Aorta (tissue), 5 donors: ENCODE results near the gene PARD6G. TPM values are rescaled to one million over a fixed set of nuclear protein-coding genes. Genes with fewer than 3 reads are reported as not detected.
"Not testable (repeated sequence)": the region's sequence is repeated elsewhere in the genome, so short reads cannot be mapped to it uniquely, and the experiment has no call there.

ENCODE experiments used
- ATAC-seq: fragments of 200-7000 bp; cut with Tn5 transposase; one replicate; pipeline ENCODE4 v1.9.1; 2022; ENCODE audit warnings: moderate library complexity; ENCODE audit not compliant: low FRiP score
- DNase-seq, 2 donors: peaks; one replicate each; pipeline ENCODE4 v3.0.0-alpha.2; 2020
- H3K27ac ChIP-seq, 2 donors: one replicate each; pipeline ENCODE4 v1.5.1; 2013; ENCODE audit warnings: low read length in 2 of 2, mild to moderate bottlenecking in 2 of 2, moderate library complexity in 2 of 2, control low read depth in 1 of 2, inconsistent platforms in 1 of 2, low read depth in 1 of 2
- H3K27me3 ChIP-seq, 2 donors: one replicate each; pipeline ENCODE4 v1.6.1; 2013; ENCODE audit warnings: control low read depth in 1 of 2, low read length in 1 of 2, mild to moderate bottlenecking in 1 of 2, moderate library complexity in 1 of 2; ENCODE audit not compliant: insufficient read depth in 2 of 2, control insufficient read depth in 1 of 2
- H3K36me3 ChIP-seq, 2 donors: one replicate each; pipeline ENCODE4 v1.6.1; 2013; ENCODE audit warnings: control low read depth in 1 of 2, low read length in 1 of 2, mild to moderate bottlenecking in 1 of 2; ENCODE audit not compliant: insufficient read depth in 2 of 2, control insufficient read depth in 1 of 2
- H3K4me1 ChIP-seq, 2 donors: one replicate each; pipeline ENCODE4 v1.6.1; 2013; ENCODE audit warnings: low read length in 2 of 2, control low read depth in 1 of 2, mild to moderate bottlenecking in 1 of 2, moderate library complexity in 1 of 2; ENCODE audit not compliant: insufficient read depth in 2 of 2, control insufficient read depth in 1 of 2
- H3K4me3 ChIP-seq, 2 donors: one replicate each; pipeline ENCODE4 v1.5.1; 2013; ENCODE audit warnings: low read length in 2 of 2, control low read depth in 1 of 2, mild to moderate bottlenecking in 1 of 2
- H3K9me3 ChIP-seq: one replicate; pipeline ENCODE4 v1.6.1; 2013; ENCODE audit warnings: mild to moderate bottlenecking, low read length; ENCODE audit not compliant: control insufficient read depth
- WGBS, 2 donors: extraction: QIAGEN DNeasy Blood & Tissue Kit; methylation state at CpG; one replicate each; pipeline ENCODE4 v1.1.7; 2013; 5-methylcytosine and 5-hydroxymethylcytosine counted together
- intact Hi-C, 2 donors: fragments of 100-400 bp; cut with DNase I; formaldehyde crosslinking; loops; one replicate each; pipeline versions ENCODE4 v1.14.2 to v1.15.0; 2022
- long read RNA-seq, 2 donors: library from polyadenylated mRNA; unstranded; transcript quantifications; one replicate each; pipeline ENCODE4 v2.0.0, GENCODE V29; 2020 to 2021
- polyA plus RNA-seq, 2 donors: library from polyadenylated mRNA; stranded (reverse); fragments of 200-250 nt; gene quantifications; one replicate each; pipeline ENCODE4 v1.2.3, GENCODE V29; 2013
- total RNA-seq, 2 donors: library from RNA; stranded (reverse); fragmentation: NEBNext Ultra II Directional; extraction: Animal tissue kit (Norgen Biotek cat#: 25700); gene quantifications; one replicate each; pipeline ENCODE4 v1.2.1, GENCODE V29; 2021
- donor health status: healthy with polysubstance abuse.
- donor health status: Bipolar disorder and iron deficiency.
- donor health status: DM: no; HTN: no; CAD: no.
- donor health status: DM: no; HTN: no; CAD: no.
- donor health status: DM: yes; HTN: yes; CAD: no.

PARD6G gene
- total RNA-seq (1 to 10 TPM; 3.8 to 4.1 TPM), polyA plus RNA-seq (1 to 10 TPM in 1 of 2 donors, under 1 TPM in 1; 0.38 to 1.8 TPM)
- long read RNA-seq, donor 1, partial matches to known transcripts, result 0 of 2 reads
- long read RNA-seq, donor 1, other reads (novel, unspliced or antisense), result 2 of 2 reads
- long read RNA-seq, donor 2, result 0 reads

DNA sequence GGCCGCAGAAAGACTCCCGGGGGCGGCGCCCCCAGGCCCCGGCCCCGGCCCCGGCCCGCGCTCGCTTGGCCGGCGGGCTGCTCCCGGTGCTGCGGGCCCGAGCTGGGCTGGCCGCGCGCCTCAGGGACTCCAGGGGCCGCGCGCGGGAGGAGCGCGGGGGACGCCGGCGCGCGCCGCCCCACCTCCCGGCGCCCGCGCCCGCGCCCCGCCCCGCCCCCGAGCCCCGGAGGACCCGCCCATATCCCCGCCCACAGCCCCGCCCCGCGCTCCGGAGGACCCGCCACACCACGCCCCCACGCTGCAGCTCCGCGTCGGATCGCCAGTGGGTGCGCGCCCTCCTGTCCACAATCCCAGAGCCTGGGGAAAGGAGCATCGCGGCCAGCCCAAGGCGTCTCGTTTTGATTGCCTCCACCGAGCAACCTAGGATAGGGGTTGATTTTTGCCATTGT is at the start of gene PARD6G:
PARD6G (minus strand) TSS at position 122 of the 449 bp plus-strand sequence. CDS start 166 bp downstream, outside the sequence.
- H3K27ac ChIP-seq, result no peak within 1 kb of the TSS
- intact Hi-C loops, result no loop called here
- no peaks in the 10 kb centered on the region for H3K9me3 ChIP-seq
- peak; percentile 85 to 96 for DNase-seq
- H3K4me1 ChIP-seq, result no peaks in the 10 kb centered on the region
- no peaks in the 10 kb centered on the region for H3K36me3 ChIP-seq
- 1% methylated on average over 25 to 60 of the region's 60 CpGs for WGBS, 2 donors
- H3K27me3 ChIP-seq, result no peaks in the 10 kb centered on the region
- ATAC-seq, result peak; percentile 92
- H3K4me3 ChIP-seq, result peak within 1 kb of the TSS; percentile 60 to 92

DNA sequence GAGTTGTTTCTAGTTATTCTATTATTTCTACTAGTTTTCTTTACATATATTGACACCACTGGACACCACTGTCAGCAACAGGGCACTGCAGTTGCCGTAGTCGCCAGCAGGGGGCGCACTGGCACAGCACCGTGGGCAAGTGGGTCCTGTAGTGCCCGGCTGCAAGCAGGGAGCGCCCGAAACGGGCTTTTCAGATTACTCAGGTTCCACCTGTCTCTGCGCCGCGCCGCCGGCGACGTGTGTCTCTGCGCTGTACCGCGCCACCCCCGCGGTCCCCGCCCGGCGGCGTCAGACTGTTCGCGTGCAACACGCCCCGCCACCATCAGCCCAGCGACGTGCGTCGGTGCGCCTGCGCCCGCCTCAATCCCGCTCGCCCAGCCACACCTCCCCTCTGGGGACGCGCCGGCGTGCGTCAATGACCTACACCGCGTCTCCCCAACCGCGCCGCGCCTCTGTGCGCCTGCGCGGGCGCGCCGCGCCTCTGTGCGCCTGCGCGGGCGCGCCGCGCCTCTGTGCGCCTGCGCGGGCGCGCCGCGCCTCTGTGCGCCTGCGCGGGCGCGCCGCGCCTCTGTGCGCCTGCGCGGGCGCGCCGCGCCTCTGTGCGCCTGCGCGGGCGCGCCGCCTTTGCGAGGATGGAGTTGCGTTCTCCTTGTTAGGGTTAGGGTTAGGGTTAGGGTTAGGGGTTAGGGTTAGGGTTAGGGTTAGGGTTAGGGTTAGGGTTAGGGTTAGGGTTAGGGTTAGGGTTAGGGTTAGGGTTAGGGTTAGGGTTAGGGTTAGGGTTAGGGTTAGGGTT is 15.1 kb upstream of the PARD6G start:
- H3K4me1 ChIP-seq, H3K27ac ChIP-seq, H3K36me3 ChIP-seq, H3K9me3 ChIP-seq, H3K27me3 ChIP-seq, intact Hi-C loops, H3K4me3 ChIP-seq: not testable (repeated sequence)
- peak; percentile 50 to 80 for DNase-seq
- 60 to 69% methylated on average over 84 to 91 of the region's 91 CpGs for WGBS, 2 donors
- ATAC-seq, result peak; percentile 60

DNA sequence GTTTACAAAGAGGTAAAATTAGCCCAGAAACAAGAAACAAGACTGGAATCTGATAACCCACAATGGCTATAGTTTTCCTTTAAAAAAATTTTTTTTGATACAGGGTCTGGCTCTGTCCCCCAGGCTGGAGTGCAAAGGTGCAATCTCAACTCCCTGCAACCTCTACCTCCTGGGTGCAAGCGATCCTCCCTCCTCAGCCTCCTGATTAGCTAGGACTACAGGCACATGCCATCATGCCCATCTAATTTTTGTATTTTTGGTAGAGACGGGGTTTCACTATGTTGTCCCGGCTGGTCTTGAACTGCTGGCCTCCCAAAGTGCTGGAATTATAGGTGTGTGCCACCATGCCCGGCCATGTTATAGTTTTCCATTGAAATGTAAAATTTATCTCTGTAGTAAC is 12.3 kb upstream of the PARD6G start:
- H3K4me1 ChIP-seq, result no peaks in the 10 kb centered on the region
- 91 to 93% methylated on average over 4 of the region's 4 CpGs for WGBS, 2 donors
- no peak overlapping the region for H3K27ac ChIP-seq
- no peak overlapping the region for H3K4me3 ChIP-seq
- no peaks in the 10 kb centered on the region for H3K9me3 ChIP-seq
- H3K36me3 ChIP-seq, result no peaks in the 10 kb centered on the region
- intact Hi-C loops, result no loop called here
- no peak for DNase-seq
- H3K27me3 ChIP-seq, result no peaks in the 10 kb centered on the region
- ATAC-seq, result no peak

DNA sequence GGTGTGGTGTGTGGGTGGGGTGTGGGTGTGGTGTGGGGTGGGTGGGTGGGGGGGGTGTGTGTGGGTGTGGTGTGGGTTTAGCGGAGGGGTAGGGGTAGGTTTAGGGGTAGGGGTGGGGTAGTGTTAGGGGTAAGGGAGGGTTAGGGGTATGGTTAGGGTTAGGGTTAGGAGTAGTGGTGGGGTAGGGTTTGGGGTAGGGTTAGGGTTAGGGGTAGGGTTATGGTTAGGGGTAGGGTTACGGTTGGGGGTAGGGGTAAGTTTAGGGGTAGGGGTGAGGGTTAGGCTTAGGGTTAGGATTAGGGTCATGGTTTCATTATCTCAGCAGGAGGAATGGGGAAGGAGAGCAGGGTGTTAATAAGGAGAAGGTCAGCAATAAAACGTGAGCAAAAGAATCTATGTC is 11.3 kb upstream of the PARD6G start:
- Histone ChIP-seq H3K36me3 (no peaks in the 10 kb centered on the region), H3K4me1 (no peaks in the 10 kb centered on the region), H3K27me3 (no peaks in the 10 kb centered on the region), H3K9me3 (no peaks in the 10 kb centered on the region), H3K27ac (no peak overlapping the region), H3K4me3 (no peak overlapping the region)
- intact Hi-C loops, result no loop called here
- DNase-seq (no peak), ATAC-seq (peak; percentile 52)
- 75 to 79% methylated on average over 2 to 3 of the region's 3 CpGs for WGBS, 2 donors

DNA sequence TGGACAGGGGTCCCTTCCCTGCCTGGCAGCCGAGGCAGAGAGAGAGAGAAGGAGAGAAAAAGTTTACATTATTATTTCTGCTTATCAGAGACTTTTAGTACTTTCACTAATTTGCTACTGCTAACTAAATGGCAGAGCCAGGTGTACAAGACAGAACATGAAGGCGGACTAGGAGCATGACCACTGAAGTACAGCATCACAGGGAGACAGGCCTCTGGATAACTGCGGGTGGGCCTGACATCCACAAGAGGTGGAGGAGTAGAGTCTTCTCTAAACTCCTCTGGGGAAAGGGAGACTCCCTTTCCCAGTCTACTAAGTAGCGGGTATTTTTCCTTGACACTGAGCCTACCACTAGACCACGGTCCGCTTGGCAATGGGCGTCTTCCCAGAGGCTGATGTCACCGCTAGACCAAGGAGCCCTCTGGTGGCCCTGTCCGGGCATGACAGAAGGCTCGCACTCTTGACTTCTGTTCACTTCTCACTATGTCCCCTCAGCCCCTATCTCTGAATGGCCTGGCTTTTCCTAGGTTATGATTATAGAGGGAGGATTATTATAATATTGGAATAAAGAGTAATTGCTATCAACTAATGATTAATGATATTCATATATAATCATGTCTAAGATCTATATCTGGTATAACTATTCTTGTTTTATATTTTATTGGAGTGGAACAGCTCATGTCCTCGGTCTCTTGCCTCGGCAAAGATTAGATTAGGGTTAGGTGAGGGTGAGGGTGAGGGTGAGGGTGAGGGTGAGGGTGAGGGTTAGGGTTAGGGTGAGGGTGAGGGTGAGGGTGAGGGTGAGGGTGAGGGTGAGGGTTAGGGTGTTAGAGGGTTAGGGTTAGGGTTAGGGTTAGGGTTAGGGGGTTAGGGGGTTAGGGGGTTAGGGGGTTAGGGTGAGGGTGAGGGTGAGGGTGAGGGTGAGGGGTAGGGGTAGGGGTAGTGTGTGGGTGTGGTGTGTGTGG is 10.5 kb upstream of the PARD6G start:
- H3K9me3 ChIP-seq, H3K4me3 ChIP-seq, H3K27me3 ChIP-seq, H3K36me3 ChIP-seq, H3K27ac ChIP-seq, intact Hi-C loops, H3K4me1 ChIP-seq, ATAC-seq: not testable (repeated sequence)
- peak; percentile 82 to 89 for DNase-seq
- WGBS, 2 donors, result 47 to 48% methylated on average over 12 of the region's 12 CpGs

GRCh38 chr18:80254971-80255500 is 7.7 kb upstream of the PARD6G start:
- Histone ChIP-seq H3K36me3 (no peaks in the 10 kb centered on the region), H3K27ac (no peak overlapping the region), H3K9me3 (no peaks in the 10 kb centered on the region), H3K4me3 (no peak overlapping the region), H3K4me1 (no peaks in the 10 kb centered on the region), H3K27me3 (no peaks in the 10 kb centered on the region)
- intact Hi-C loops, result no loop called here
- no peak for ATAC-seq
- 70 to 73% methylated on average over 6 of the region's 6 CpGs for WGBS, 2 donors
- DNase-seq, result no peak

- intact Hi-C loops, result no loop called here
- Histone ChIP-seq H3K4me1 (no peaks in the 10 kb centered on the region), H3K9me3 (no peaks in the 10 kb centered on the region), H3K27ac (no peak overlapping the region), H3K4me3 (no peak overlapping the region), H3K36me3 (no peaks in the 10 kb centered on the region), H3K27me3 (no peaks in the 10 kb centered on the region)
- ATAC-seq (no peak), DNase-seq (no peak)
- WGBS, 2 donors, result 60 to 61% methylated on average over 8 of the region's 8 CpGs
Observed at GRCh38 chr18:80253871-80254492, 6.7 kb upstream of the PARD6G start.

GRCh38 chr18:80253236-80253635 is 5.9 kb upstream of the PARD6G start:
- DNase-seq (no peak), ATAC-seq (peak; percentile 25)
- no peaks in the 10 kb centered on the region for H3K36me3 ChIP-seq
- intact Hi-C loops, result no loop called here
- no peaks in the 10 kb centered on the region for H3K4me1 ChIP-seq
- H3K4me3 ChIP-seq, result no peak overlapping the region
- H3K27me3 ChIP-seq, result no peaks in the 10 kb centered on the region
- 93 to 96% methylated on average over 7 of the region's 8 CpGs for WGBS, 2 donors
- H3K27ac ChIP-seq, result no peak overlapping the region
- H3K9me3 ChIP-seq, result no peaks in the 10 kb centered on the region
